ENCODE measurements around the gene FCAMR.
A peak's percentile ranks its signal among the peaks of the same experiment; 100 is the strongest.
"Not testable (repeated sequence)": the region's sequence is repeated elsewhere in the genome, so short reads cannot be mapped to it uniquely, and the experiment has no call there.

FCAMR gene

GRCh38 chr1:206935491-206936067 is 34.7 kb downstream of the FCAMR start:
- peak in 1 of 3 donors; percentile 49 for DNase-seq (ENCODE audit: low read depth in 2 of 3, low spot score in 1 of 3)

GRCh38 chr1:206933333-206933945 is 36.8 kb downstream of the FCAMR start:
- DNase-seq (ENCODE audit: low read depth in 2 of 3, low spot score in 1 of 3): peak in 2 of 3 donors; percentile 62 to 73

GRCh38 chr1:206932177-206932576 is 38.1 kb downstream of the FCAMR start:
- DNase-seq (ENCODE audit: low read depth in 2 of 3, low spot score in 1 of 3): no peak

- no peak for DNase-seq (ENCODE audit: low read depth in 2 of 3, low spot score in 1 of 3)
Measured at GRCh38 chr1:206931709-206932108, 38.6 kb downstream of the FCAMR start.

GRCh38 chr1:206930210-206930798 is 40.0 kb downstream of the FCAMR start:
- DNase-seq (ENCODE audit: low read depth in 2 of 3, low spot score in 1 of 3): no peak

GRCh38 chr1:206929524-206929923 is 40.7 kb downstream of the FCAMR start:
- no peak for DNase-seq (ENCODE audit: low read depth in 2 of 3, low spot score in 1 of 3)

- no peak for DNase-seq (ENCODE audit: low read depth in 2 of 3, low spot score in 1 of 3)
Measured at GRCh38 chr1:206926286-206926685, 44.0 kb downstream of the FCAMR start.

- peak in 1 of 3 donors; percentile 48 for DNase-seq (ENCODE audit: low read depth in 2 of 3, low spot score in 1 of 3)
Measured at GRCh38 chr1:206925106-206925736, 45.0 kb downstream of the FCAMR start.

GRCh38 chr1:206924592-206925105 is 45.6 kb downstream of the FCAMR start:
- DNase-seq (ENCODE audit: low read depth in 2 of 3, low spot score in 1 of 3): no peak

GRCh38 chr1:206923961-206924557 is 46.2 kb downstream of the FCAMR start:
- not testable (repeated sequence) for DNase-seq (ENCODE audit: low read depth in 2 of 3, low spot score in 1 of 3)

GRCh38 chr1:206923009-206923960 is 47.0 kb downstream of the FCAMR start:
- DNase-seq (ENCODE audit: low read depth in 2 of 3, low spot score in 1 of 3): peak; percentile 41 to 54 (median 44)

GRCh38 chr1:206922524-206922923 is 47.7 kb downstream of the FCAMR start:
- DNase-seq (ENCODE audit: low read depth in 2 of 3, low spot score in 1 of 3): no peak

GRCh38 chr1:206921772-206922265 is 48.4 kb downstream of the FCAMR start, which contains the start of gene FCMR:
Gene FCMR (minus strand): TSS chr1:206921941. CDS start chr1:206921854, 87 bp downstream.
- no peak for DNase-seq (ENCODE audit: low read depth in 2 of 3, low spot score in 1 of 3)

GRCh38 chr1:206918076-206918475 is 52.2 kb downstream of the FCAMR start:
- DNase-seq (ENCODE audit: low read depth in 2 of 3, low spot score in 1 of 3): no peak

GRCh38 chr1:206916000-206916709 is 54.1 kb downstream of the FCAMR start:
- no peak for DNase-seq (ENCODE audit: low read depth in 2 of 3, low spot score in 1 of 3)

- DNase-seq (ENCODE audit: low read depth in 2 of 3, low spot score in 1 of 3): no peak
Measured at GRCh38 chr1:206915030-206915735, 55.1 kb downstream of the FCAMR start.

GRCh38 chr1:206913766-206914537 is 56.3 kb downstream of the FCAMR start:
- no peak for DNase-seq (ENCODE audit: low read depth in 2 of 3, low spot score in 1 of 3)

GRCh38 chr1:206912445-206913095 is 57.7 kb downstream of the FCAMR start:
- peak; percentile 54 to 79 (median 56) for DNase-seq (ENCODE audit: low read depth in 2 of 3, low spot score in 1 of 3)

All from stimulated activated CD4-positive, alpha-beta T cell treated with anti-CD3 and anti-CD28 coated beads, Interleukin-12 subunit alpha, Interleukin-12 subunit beta, amount 100 ng/mL, for 48 hours (primary cell).